NCI-H2081 (cell line): ENCODE measurements around the gene DVL3.

Experiments
- DNase-seq, 2 experiments: peaks; one replicate each; lab custom pipeline; 2025; lab: John Stamatoyannopoulos, UW

Gene DVL3

DNA sequence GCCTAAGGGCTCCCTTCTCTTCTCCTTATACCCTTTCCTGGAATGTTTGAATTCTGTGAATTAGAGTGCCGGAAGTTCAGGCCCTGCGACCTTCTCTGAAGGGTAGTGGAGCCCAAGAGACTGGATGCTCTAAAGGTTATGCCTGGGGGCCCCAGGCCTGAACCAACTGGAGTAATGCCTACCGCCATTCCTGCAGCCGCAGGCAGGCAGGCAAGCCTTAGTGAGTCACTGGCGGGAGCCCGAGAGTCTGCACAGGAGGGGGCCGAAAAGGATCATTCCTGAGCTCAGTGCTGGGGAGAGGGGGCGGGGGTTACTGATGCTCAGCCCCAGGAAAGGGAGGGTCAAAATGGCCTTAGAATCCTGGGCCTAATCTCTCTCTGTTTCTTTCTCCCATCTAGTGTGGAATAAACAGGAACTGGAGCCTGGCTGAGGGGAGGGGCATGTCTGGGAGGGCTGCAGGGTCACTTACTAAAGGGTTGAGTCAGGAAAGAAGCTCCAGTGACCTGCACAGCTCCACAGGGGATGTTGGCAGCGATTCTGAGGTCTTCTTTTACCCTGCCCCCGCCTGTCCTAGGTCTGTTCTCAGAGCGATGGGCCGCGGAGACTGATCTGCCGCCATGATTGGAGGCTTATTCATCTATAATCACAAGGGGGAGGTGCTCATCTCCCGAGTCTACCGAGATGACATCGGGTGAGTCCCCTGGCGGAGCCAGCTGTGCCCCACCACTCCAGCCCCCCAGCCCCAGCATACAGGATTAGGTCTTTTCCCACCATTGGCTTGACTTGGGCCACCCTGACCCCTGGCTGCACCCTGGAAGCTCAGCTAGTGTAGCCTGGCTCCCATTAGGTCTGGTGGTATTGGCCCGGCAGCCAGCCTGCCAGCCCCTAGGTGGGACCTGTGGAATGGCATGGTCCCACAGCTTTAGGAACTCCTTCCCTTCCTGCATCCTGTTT is 21.5 kb downstream of the DVL3 start:
- peak in 1 of 2 experiments; percentile 31 for DNase-seq

DNA sequence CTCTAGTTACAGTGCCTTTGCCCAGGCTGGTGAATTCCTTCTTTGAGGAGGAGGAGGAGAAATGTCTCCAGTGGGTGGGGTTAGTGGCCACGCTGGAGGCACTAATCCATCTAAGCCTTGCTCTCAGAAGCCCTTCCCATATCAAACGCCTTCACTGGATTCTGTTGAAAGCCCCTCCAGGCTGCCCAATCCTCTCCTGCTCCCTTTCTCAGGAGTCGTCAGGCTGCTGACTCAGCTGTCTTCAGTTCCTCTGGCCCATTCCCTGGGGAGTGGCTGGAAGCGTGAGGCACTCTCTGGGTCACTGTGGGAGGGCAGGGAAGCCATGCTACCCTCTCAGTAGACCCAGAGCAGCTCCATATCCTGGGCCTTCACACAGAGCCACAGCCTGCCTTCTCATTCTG is 22.2 kb downstream of the DVL3 start:
- DNase-seq, result no peak

DNA sequence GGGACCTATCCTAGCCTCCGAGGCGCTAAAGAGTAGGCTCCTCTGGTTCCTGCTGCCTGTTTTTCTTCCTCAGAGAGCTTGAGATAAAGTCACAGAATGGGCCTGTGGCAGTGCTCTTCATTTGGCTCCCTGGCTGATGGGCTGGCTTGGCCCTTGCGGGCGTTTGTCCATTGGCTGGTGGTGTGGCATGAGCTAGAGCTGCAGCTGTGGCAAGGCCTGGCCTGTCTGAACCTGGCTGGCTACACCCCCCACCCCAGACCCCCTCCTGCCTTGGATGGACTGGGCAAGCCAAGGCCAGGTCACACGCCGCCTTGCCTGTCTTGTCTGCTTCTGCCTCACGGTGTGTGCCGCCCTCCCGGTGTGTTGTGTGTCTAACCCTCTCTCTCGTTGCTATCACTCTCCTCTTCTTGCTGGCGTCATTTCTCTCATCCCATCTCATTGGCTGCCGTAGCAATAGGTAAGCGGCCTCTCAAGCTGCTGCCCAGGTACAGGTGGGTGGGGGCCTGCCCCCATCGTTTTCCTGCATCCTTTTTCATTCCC is 22.7 kb downstream of the DVL3 start:
- DNase-seq, result no peak

DNA sequence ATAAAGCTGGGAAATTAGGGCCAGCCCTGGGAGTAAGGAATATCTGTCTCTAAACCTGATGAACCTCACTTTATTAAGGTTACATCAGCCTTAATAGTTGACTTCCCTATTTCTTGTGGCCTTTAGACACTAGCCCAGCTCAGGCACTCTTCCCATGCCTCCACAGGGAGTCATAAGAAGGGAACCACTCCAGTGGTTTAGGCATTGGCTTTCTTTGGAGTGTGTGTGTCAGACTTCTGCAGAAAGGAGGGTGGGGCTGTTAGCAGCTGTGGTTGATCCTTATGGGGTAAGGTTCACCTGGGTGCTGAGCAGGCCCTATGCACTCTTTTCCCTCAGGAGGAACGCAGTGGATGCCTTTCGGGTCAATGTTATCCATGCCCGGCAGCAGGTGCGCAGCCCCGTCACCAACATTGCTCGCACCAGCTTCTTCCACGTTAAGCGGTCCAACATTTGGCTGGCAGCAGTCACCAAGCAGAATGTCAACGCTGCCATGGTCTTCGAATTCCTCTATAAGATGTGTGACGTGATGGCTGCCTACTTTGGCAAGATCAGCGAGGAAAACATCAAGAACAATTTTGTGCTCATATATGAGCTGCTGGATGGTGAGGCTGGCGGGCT is 23.5 kb downstream of the DVL3 start:
- no peak for DNase-seq

DNA sequence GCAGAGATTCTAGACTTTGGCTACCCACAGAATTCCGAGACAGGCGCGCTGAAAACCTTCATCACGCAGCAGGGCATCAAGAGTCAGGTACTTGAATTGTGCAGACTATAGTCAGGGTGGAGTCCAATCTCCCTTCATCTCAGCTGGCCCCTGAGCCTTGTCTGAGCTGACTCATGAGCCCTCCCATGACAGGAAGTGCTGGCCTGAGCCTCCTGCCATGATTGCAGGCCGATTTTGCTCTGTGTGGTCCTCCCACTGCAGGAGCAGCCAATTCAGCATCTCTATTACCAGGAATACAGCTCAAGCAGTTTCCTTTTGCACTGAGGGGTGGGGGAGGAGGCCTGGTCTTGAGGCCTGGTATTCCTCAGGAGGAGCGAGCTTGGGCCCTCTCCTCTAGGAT is 25.0 kb downstream of the DVL3 start:
- no peak for DNase-seq

DNA sequence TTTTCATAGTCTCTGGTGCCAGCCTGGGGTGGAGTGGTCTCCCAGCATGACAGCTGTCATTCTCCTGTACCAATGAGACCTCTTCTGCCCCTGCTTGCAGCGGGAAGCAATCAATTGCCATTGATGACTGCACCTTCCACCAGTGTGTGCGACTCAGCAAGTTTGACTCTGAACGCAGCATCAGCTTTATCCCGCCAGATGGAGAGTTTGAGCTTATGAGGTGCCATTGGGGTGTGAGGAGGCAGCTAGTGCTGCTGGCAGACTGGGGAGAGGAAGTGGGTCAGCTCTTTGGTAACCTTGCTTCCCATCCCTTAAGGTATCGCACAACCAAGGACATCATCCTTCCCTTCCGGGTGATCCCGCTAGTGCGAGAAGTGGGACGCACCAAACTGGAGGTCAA is 26.4 kb downstream of the DVL3 start:
- DNase-seq, result no peak

DNA sequence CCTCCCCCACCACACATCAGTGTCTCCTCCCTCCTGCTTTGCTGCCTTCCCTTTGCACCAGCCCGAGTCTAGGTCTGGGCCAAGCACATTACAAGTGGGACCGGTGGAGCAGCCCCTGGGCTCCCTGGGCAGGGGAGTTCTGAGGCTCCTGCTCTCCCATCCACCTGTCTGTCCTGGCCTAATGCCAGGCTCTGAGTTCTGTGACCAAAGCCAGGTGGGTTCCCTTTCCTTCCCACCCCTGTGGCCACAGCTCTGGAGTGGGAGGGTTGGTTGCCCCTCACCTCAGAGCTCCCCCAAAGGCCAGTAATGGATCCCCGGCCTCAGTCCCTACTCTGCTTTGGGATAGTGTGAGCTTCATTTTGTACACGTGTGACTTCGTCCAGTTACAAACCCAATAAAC is 28.5 kb downstream of the DVL3 start:
- DNase-seq, result no peak

DNA sequence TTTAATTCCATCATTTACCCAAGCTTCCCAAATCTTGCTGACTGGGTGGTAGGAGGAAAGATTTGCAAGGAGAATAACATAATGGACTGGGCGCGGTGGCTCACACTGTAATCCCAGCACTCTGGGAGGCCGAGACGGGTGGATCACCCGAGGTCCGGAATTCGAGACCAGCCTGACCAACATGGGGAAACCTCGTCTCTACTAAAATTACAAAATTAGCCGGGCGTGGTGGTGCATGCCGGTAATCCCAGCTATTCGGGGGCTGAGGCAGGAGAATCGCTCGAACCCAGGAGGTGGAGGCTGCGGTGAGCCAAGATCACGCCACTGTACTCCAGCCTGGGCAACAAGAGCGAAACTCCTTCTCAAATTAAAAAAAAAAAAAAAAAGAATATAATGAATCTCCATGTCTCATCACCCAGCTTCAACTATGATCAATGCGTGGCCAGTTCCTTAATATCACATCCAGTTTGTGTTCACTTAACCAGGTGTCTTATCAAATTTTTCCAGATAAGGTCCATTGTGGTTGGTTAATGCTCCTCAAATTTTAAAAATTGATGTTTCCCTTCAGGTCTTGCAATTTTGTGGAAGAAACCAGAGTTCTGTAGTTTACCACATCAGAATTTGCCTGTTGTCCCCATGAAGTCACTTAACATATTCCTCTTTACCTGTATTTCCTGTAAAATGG is 29.5 kb downstream of the DVL3 start:
- no peak for DNase-seq

DNA sequence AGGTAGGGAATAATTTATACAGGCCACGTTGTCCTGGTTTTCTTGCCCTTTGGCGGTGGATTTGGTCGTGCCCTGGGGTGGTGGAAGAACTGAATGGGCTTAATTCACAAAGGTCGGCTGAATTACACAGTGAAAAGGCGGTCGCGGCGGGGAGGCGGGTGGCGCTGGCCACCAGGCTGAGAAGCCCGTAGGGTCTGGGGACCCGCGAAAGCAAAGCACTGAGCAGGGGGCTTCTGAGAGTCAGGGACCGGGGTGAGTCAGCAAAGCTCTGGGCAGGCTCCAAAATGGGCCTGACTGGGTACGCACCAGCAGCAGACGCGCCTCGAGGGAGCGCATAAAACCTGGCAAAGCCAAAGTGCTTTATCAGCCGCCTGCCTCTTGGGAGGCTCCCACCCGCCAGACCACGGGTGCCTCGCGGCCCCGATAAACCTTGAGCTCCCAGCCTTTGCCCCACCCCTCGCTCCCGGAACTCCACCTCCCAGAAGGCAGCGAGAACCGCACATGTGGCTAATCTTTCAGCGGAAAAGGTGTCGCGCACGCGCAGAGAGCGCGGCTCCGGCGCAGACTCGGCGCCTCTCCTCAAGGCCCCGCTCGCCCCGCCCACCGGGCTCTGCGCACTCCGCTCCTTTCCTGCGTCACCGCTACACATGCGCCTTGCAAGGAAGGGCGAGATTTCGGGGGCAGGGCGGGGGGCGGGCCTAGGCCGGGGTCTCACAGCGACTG is 30.4 kb downstream of the DVL3 start:
- peak; percentile 100 for DNase-seq

DNA sequence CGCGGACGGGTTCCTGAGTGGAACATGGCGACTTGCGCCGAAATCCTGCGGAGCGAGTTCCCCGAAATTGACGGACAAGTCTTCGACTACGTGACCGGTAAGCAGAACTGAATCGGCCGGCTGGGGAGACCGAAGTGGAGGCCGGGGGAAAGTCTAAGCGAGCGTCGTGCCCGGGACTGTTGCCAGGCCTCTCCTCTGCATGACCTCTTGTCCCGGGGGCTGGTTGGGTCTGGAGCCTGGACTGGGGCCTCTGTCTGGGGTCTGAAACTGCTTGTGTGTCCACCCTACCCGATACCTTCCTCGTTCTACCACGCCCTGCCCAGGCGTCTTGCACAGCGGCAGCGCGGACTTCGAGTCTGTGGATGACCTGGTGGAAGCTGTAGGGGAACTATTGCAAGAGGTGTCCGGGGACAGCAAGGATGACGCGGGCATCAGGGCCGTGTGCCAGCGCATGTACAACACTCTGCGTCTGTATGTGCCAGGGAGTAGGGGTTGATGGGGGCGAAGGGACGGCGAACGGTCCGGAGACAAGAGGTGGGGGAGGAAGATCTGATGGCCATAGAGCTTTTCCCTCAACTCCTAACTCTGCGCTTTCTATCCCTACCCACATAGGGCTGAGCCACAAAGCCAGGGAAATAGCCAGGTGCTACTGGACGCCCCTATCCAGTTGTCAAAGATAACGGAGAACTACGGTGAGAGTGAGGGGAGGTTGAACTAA is 31.2 kb downstream of the DVL3 start, which contains the start of gene ABCF3:
Gene ABCF3 (plus strand): TSS at position 16 of the 718 bp plus-strand sequence. CDS start 9 bp downstream, at position 25.
- DNase-seq, result peak in 1 of 2 experiments; percentile 31

DNA sequence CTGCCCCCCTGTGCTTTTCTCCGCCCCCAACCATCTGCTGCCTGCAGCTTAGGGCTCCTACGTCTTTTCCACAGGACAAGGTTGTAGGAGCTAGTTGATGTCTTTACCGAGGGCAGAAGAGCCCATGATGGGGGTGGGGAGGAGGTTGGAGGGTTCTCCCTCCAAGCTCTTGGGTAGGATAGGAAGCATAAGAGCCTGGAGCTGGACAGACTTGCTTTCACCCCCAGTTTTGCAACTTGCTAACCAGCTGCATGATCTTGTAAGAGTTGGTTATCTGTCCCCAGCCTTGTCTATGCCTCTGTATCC is 31.7 kb downstream of the DVL3 start:
- no peak for DNase-seq

DNA sequence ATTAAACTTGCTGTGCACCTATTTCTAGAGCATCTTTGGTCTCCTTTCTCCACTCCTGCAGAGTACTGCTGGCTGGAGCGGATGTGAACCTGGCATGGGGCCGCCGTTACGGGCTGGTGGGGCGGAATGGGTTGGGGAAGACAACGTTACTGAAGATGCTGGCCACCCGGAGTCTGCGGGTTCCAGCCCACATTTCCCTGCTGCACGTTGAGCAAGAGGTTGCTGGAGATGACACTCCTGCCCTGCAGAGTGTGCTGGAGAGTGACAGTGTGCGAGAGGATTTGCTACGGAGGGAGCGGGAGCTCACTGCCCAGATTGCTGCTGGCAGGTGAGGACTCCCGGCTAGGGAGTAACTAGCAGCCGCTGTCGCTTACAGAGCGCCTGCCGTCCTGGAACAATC is 32.9 kb downstream of the DVL3 start:
- no peak for DNase-seq

DNA sequence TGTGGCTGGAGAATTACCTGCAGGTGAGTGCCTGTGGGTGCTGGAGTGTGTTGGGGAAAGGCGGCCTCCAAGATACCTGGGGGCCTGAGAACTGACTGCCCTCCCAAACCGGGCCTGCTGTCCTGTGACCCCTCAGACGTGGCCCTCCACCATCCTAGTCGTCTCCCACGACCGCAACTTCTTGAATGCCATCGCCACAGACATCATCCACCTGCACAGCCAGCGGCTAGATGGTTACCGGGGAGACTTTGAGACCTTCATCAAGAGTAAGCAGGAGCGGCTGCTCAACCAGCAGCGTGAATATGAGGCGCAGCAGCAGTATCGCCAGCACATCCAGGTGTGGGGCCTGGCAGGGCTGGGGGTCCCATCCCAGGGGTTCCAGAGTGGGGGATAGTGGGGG is 34.2 kb downstream of the DVL3 start:
- DNase-seq, result no peak

DNA sequence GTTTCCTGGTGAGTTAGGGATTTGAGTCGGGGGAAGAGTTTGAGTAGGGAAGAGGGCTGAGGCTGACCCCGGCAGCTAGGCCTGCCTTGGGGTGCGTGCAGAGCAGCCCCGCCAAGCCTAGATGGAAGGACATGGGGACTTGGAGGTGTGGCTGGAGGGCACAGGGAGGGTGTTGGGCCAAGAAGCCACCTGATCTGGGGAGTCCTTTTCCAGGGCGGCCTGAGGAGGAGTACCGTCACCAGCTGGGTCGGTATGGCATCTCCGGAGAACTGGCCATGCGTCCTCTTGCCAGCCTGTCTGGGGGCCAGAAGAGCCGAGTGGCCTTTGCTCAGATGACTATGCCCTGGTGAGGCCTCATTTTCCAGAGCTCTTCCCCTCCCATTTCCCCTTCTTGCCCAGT is 37.7 kb downstream of the DVL3 start:
- no peak for DNase-seq

DNA sequence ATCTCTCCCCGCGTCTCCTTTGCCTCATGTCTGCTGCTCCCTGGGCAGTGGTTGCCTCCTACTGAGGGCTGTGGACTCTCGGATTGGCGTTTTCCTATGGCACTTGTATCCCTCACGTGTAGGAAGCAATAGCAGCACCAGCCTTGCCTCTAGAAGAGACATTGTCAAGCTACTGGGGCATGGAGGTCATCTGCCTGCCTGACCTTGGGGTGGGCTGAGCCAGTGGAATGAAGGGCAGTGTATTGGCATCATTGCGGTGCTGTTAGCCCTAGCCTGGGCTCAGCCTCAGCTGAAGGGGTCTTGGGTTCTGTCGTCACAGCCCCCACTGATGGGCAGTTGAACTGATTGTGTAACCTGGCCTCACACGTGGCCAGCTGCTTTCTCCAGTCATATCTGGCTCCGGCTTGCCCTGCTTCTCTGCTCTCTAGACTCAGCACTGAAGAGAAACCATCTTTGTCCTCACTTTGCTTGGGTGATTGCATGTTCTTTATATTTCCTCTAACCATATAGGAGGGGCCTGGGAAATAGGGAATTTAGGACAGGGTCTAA is 38.9 kb downstream of the DVL3 start:
- DNase-seq, result no peak

DNA sequence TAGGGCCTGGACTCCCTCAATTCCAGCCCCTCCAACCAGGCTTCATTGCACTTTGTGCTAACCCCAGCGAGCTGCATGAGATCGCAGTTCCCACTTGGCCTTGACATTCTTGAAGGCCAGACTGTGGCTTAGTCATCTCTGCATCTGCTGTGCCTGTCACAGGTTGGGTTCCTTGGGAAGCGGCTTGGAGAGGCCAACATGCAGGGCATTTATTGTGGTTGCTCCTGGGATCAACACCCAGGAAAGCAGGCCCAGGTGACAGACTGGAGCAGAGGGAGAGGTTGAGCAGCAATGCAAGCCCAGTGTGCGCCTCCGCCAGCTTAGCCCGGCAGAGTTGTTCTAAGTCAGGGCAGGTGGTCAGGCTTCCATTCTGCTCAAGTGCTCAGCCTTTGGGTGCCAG is 41.4 kb downstream of the DVL3 start:
- DNase-seq, result no peak

DNA sequence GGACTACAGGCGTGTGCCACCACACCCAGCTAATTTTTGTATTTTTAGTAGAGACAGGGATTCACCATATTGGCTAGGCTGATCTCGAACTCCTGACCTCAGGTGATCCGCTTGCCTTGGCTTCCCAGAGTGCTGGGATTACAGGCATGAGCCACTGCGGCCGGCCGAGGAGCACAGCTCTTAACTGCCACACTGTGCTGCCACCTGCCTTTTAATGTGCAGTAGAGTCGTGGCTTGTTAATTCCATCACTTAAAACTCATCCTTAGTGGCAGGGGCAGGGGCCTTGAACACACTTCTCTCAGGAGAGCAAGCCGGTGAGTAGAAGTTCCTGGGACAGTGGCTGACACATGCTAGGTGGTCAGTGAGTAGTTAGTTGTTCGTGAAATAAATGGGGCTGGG is 43.3 kb downstream of the DVL3 start:
- no peak for DNase-seq

DNA sequence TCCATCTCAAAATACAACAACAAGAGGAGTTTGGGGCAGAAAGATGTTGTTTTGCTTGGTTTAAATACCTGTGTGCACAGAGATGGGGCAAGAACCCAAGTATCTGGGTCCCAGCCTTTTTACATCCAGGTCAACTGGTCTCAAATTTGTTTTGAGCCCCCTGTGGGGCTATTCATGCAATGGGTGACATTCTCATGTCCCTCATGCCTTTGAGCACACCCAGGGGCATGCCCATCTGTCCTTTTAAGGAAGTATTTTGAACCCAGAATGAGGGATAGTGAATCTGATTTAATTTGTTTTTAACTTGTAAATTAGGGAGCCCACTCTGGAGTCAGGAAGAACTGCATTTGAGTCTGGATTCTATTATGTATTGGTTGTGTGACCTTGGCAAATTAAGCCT is 45.6 kb downstream of the DVL3 start:
- DNase-seq, result no peak

DNA sequence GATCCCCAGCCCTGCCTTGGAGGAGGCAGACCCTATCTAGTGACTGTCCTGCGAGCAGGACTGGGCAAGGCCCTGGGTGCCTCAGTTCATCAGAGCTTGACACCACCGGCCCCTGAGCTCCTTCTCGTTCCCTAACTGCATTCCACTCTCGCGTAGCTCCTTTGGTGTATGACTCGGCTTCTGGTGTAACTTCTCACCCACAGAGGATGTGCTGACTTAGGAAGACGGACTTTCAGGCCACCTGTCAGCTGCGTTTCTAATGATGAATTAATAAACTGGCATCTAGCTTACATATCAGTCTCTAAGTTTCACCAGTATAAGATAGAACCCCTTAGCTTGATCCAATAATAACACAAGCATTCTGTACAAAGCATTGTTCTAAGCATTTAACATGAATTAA is 48.3 kb downstream of the DVL3 start:
- no peak for DNase-seq

DNA sequence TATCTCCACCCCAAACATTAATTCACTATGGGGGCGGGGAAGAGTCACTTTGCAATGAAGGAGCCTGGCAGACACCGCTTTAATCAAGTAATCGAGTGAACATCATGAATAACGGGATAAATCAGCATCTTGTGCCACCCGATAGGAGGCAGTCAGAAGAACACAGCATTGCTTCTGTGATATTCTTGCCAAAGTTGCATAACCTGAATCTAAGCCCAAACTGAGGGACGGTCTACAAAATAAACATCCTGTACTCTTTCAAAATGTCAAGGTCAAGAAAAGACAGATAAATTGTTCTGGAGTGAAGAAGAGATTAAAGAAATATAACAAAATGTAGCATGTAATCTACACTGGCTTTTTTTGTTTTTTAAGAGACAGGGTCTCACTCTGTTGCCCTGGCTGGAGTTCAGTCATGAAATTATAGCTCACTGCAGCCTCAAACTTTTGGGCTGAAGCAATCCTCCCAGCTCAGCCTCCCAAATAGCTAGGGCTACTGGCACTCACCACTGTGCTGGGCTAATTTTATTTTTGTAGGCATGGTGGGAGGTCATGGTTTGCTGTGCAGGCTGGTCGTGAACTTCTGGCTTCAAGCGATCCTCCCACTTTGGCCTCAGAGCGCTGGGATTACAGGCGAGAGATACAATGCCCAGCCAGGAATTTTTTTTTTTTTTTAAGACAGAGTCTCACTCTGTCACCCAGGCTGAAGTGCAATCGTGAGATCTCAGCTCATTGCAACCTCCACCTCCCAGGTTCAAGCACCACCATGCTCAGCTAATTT is 54.2 kb downstream of the DVL3 start:
- DNase-seq, result no peak
